HG03460 (cell line): ENCODE data around the gene SLC13A4.
"Not testable (repeated sequence)": the region's sequence is repeated elsewhere in the genome, so short reads cannot be mapped to it uniquely, and the experiment has no call there.

Experiments used
- ATAC-seq: cut with Tn5 transposase; IDR thresholded peaks from one replicate; pipeline ENCODE4 v1.9.1; 2021; ENCODE audit not compliant: unreplicated experiment

SLC13A4 gene

DNA sequence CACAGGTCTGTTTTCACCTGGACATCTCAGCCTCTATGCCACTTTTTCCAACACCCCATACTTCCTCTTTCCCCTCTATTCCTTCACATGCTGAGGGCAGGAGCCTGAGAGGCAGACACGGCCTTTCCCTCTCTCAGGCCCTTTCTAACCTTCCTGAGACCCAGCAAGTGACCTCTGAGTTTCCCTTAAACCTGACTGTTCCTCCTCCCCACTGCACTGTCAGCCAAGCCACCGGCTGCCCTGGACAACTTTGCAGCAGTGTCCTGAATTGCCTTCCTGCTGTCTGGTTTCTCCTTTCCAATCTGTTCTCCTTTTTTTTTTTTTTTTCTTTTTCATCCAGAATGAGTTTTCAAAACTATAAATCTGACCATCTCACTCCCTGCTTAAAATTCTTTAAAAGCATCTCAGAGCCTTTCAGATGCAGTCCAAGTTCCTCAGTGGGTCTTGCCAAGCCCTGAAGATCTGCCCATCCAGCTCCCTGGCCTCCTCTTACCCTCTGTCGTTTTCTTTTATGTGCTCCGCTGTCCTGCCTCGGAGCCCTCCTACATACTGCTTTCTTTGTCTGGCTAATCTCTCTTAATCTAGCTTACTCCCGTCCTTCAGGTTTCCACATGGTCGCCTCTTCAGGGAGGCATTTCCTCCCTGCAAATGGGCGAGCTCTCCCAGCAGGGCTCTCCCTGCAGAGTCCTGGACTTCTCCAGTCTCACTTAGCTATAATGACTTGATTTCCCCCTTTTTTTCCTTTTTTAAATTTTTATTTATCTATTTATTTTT, 30.5 kb downstream of the SLC13A4 start:
- ATAC-seq: no peak

DNA sequence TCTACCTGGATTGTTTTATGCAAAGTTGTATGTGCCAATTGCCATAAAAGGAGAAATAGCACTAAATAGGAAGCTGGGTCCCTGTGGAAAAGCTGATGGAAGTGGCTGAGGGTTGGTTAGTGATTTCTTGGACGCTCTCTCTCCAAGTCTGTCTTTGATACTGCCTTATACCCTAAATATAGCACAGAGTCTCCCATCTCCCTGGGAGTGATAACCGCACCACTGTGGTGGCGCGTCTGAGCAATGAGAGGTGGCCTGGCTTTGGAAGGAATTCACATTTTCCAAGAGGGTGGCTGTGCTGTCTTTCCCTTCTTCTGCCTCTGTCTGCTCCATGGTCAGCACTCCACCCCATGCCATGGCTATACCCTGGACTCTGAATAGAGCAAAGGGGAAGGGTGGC, 34.4 kb downstream of the SLC13A4 start:
- no peak for ATAC-seq

DNA sequence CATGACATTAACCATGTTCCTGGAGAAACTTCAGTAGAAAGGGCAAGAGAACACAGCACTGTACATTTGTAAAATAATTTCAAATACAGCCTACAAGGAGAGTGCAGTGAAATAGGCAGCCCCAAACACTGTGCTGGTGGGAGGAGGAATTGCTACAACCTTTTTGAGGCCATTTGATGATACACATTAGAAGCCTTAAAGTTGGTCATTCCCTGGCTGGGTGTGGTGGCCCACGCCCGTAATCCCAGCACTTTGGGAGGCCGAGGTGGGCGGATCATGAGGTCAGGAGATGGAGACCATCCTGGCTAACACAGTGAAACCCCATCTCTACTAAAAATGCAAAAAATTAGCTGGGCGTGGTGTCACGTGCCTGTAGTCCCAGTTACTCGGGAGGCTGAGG, 35.4 kb downstream of the SLC13A4 start:
- ATAC-seq: not testable (repeated sequence)

GRCh38 chr7:135692055-135692454, 35.9 kb downstream of the SLC13A4 start:
- ATAC-seq: no peak

DNA sequence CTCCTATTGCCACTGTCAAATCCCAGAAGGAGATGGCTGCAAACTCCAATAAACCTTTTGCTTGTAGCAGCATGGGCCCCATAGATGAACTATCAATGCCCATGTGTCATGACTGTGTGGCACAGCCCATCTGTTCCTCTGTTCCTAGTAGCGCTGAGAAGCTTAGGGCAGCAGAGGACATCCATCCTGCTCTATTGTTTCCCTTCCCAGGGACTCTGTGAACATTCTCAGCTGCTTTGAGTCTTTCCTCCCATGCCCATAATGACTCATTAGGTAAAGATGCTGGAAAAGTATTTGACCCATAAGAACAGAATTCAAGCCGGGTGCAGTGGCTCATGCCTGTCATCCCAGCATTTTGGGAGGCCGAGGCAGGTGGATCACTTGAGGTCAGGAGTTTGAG, 37.4 kb downstream of the SLC13A4 start:
- no peak for ATAC-seq

DNA sequence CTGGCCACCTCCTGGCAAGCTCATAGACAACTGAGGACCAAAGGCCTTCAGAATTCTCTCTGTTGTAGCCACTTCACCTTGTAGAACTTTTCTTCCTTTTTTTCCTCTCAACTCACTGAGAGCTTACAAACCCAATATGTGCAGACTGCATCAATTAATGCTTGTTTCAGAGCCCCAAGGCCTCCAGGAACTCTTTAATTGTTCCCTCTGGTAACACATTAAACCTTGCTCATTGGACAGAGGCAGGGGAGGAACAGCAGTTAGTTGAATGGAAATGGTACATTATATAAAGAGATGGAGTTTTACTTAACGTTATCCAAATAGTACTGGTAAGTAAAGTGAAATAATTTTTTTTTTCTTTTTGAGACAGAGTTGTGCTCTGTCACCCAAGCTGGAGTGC, 40.5 kb downstream of the SLC13A4 start:
- no peak for ATAC-seq

DNA sequence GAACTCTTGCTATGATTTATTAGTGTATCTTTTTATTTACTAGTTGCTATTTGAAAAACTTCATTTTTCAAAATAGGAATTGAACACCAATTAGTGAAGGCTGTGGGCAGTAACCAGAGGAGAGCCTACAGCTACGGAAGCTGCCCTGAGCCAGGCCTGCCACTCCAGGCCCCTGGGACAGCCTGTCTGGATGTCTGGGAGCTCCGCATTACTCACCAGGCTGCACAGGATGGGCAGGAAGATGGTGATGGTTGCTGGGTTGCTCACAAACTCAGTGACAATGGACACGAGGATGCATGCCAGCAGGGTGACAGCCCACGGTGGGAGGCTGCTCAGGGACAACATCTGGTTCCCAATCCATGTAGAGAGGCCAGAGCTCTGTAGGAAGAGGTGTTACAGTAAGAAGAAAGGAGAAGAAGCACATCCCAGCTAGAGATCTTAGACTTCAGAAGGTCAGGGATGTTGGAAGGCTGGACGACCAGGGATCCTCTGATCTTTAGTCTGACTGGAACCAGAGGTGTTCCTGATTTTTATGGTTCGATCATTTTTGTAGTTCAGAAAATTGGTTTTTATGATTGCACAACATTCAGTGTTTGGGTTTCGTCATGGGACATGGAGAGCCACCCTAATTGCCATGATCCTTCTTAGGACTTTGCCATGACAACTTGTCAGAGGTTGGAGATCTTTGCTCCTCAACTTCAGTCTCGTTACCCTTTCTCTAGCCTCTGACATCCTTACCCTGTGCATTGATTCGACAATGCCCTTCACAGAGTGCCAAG, 42.5 kb downstream of the SLC13A4 start:
- ATAC-seq: no peak

GRCh38 chr7:135684699-135685098, 43.3 kb downstream of the SLC13A4 start:
- ATAC-seq: no peak

GRCh38 chr7:135684136-135684535, 43.9 kb downstream of the SLC13A4 start:
- no peak for ATAC-seq

- ATAC-seq: no peak
These were observed 44.4 kb downstream of the SLC13A4 start for GRCh38 chr7:135683609-135684008.

GRCh38 chr7:135682191-135682590, 45.8 kb downstream of the SLC13A4 start:
- ATAC-seq: no peak

DNA sequence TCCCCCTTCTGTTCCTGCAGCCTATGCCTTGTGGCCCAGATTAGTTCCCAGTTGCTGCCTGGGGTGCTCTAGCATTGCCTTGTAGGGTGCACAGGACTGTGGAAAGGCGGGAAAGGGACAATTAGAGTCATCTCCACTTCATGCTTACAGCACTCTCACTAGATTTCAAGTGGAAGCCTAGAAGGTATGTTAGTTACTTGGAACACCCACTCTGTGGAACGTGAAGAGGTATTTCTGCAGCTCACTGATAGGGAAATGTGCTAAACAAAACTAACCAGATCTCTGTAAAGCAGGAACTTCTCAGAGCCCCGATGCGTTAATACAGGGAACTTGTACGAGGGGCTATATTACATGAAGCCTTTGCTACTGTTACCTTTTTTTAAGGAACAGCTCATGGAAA, 46.2 kb downstream of the SLC13A4 start:
- no peak for ATAC-seq

GRCh38 chr7:135678612-135679575, 49.1 kb downstream of the SLC13A4 start:
- ATAC-seq: no peak

- no peak for ATAC-seq
These were observed 54.7 kb downstream of the SLC13A4 start for GRCh38 chr7:135673360-135673706.

DNA sequence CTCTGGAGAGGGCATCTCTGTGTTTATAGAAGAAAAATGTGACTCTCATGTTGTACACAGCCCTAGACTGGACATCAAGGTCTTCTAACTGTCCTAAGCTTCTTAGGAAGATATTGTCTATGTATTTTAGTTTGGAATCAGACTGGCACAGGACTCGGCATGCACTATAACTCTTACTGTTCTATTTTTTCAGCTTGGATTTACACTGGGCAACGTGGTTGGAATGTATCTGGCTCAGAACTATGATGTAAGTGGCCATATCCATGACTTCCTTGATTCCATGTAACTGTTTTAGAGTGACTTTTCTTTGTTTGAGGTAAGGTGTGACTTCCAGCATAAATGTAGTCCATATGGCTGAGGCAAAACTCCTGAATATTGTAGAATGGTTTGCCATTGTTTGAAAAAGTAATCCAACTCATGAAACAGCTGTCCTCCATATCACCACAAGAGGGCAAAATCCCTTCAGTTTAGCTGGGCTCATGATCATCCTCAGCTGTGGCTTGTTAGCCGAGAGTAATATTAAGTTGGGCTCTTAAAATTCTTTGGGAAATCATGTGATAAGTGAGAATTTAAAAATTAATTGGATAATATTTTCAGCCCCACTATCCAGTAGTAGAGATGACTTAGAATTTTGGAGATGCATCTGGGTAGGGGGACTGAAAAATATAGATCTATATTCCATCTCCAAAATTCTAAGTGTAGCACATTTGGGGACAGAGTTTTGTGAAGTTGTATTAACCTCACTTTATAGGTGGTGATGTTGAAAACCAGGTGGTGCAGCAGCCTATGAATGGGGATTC, 55.2 kb downstream of the SLC13A4 start:
- ATAC-seq: peak; percentile 63

DNA sequence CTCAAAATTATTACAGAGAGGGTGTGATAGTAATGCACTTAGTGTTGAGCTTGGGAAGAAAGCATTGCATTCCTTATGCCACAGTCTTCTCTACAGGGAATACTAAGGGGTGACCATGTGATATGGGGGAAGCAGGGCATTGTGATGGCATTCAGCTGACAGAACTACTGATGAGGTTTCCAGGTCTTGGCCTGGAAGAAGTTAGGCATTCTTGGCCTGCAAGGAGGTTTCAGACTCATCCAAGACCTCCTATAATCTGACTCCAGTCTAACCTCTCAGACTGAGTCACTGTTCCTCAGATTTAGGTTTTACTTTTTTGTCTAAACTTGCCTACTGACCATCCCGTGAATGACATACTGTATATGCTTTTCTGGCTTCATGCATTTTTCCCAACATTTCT, 57.8 kb downstream of the SLC13A4 start:
- no peak for ATAC-seq

DNA sequence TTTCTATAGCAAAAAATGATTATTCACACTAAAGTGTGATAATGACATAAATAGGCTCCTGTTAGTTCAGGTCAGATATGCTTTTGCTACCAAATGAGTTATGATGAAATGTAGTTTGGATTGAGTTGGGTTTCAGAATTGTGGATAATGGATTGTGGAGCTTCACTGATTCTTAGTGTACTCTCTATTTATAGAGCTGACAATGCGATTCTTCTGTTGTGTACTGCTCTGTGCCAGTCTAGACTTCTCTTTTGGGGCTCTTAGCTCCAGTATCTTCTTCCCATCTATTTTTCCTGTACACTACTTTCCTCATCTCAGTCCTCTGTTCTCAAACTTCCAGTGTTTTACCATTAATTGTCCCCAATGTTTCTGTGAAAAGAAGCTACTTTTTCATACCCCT, 58.2 kb downstream of the SLC13A4 start:
- no peak for ATAC-seq

DNA sequence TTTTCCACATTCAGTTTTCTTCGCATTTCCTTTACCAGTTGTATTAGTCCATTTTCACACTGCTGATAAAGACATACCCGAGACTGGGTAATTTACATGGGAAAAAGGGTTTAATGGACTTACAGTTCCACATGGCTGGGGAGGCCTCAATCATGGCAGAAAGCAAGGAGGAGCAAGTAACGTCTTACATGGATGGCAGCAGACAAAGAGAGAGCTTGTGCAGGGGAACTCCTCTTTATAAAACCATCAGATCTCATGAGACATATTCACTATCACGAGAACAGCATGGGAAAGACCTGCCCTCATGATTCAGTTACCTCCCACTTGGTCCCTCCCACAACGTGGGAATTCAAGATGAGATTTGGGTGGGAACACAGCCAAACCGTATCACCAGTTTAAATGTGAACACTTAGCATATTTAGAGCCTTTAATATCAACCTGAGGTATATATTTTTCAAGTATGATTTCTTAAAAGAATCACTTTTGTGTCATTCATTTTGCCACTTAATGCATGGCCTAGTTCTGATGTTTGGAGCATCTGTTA, 59.1 kb downstream of the SLC13A4 start:
- not testable (repeated sequence) for ATAC-seq

DNA sequence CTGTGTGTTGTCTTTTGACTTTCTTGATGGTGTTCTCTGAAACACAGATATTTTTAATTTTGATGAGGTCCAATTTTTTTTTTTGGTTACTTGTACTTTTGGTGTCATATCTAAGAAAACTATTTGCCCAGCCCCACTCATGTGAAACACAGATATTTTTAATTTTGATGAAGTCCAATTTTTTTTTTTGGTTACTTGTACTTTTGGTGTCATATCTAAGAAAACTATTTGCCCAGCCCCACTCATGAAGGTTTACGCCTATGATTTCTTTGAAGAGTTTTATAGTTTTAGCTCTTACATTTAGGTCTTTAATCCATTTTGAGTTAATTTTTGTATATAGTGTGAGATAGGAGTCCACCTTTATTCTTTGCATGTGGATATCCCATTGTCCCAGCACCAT, 60.4 kb downstream of the SLC13A4 start:
- ATAC-seq: not testable (repeated sequence)

DNA sequence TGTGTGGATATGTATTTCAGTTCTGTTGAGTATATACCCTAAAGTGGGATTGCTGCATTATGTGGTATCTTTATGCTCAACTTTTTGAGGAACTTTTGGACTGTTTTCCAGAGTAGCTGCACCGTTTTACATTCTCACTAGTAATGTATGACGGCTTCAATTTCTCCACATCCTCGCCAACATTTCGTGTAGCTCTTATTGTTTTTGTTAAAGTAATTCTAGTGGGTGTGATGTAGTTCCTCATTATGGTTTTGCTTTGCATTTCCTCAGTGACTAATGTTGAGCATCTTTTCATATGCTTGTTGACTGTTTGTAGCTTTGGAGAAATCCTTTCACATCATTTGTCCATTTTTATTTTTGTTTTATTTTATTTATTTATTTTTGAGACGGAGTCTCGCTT, 61.1 kb downstream of the SLC13A4 start:
- ATAC-seq: no peak
